Suprapubic skin (tissue), 4 donors: ENCODE data around the gene LPP.

Experiments
- CTCF ChIP-seq, 2 donors: fragments of 200-600 bp in 1 of 2; fragments of 450-650 bp in 1 of 2; sonication (generic) in 1 of 2; IDR thresholded peaks; one replicate each; pipeline ENCODE4 v1.5.1; 2016 to 2019; ENCODE audit warnings: antibody characterized with exemption in 2 of 2, mild to moderate bottlenecking in 1 of 2, moderate library complexity in 1 of 2
- EP300 ChIP-seq: sonication (generic); formaldehyde crosslinking; IDR thresholded peaks from one replicate; pipeline ENCODE4 v1.6.1; 2017; ENCODE audit warnings: antibody characterized with exemption
- POLR2AphosphoS5 ChIP-seq, 3 donors: sonication (generic); formaldehyde crosslinking; IDR thresholded peaks; one replicate each; pipeline ENCODE4 v1.6.1; 2017; ENCODE audit warnings: antibody characterized with exemption in 3 of 3

DNA sequence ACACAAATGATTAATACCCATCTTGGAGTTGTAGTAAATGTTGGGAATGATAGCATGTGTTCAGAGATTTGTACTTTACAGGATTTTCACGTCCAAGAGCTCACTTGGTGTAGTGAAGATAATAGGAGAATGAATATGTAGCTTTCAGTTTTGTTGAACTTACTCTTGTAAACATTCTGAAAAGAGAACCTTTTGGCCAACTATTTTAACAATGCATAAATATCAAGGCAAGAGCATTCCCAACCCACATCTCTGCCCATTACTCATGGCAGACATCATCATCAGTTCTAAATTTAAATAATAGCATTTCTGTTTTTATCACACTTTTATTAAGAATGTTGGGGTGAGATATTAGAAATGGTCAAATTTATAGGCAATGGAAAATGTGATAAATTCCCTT lies 552.6 kb downstream of the LPP start:
- no peak for TF ChIP-seq CTCF (IDR thresholded peaks at IDR 0.05)
- no peak for TF ChIP-seq EP300
- no peak for TF ChIP-seq POLR2AphosphoS5 (IDR thresholded peaks at IDR 0.05)
